Suppressor macrophage treated with lipopolysaccharide for 1 hour (primary cell): ENCODE data around the gene ARHGAP25.

Experiments
- DNase-seq, 3 donors: peaks; one replicate each; pipeline ENCODE4 v3.0.0-alpha.2; 2020 to 2022

ARHGAP25 gene, protein sequence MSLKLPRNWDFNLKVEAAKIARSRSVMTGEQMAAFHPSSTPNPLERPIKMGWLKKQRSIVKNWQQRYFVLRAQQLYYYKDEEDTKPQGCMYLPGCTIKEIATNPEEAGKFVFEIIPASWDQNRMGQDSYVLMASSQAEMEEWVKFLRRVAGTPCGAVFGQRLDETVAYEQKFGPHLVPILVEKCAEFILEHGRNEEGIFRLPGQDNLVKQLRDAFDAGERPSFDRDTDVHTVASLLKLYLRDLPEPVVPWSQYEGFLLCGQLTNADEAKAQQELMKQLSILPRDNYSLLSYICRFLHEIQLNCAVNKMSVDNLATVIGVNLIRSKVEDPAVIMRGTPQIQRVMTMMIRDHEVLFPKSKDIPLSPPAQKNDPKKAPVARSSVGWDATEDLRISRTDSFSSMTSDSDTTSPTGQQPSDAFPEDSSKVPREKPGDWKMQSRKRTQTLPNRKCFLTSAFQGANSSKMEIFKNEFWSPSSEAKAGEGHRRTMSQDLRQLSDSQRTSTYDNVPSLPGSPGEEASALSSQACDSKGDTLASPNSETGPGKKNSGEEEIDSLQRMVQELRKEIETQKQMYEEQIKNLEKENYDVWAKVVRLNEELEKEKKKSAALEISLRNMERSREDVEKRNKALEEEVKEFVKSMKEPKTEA

DNA sequence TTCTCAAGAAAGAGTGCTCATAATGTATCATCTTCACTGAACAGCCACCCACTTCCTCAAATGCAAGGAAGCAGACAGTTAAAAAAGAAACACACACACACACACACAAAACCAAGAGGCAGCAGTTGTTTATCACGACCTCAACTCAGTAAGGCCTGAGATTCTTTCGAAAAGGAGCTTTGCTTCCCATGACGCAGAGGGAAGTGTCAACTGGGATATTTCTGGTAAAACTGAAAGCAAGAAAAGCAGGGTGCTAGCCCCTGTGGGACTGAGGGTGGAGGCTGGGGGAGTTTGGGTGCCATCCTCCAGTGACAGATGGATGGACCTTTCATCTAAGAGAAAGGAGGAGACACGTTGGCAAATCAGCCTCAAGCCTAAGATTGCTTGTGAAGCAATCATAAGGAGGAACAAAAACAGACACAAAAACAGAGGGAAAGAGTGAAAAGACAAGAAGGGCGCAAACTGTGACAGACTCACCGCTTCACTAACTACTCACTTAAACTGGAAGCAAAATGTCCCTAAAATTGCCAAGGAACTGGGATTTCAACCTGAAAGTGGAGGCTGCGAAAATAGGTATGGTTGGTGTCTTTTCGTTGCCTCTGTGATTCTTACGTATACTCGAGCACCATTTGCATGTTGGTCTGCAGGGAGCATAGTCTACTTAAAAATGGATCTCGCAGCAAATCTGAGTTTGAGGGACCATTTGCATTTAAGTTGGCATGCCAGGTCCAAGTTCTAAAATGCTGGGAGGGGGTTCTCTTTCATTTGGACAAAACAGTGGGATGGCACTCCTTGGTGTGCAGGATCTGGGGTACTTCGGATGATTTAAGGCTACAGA lies at the start of gene ARHGAP25:
Gene ARHGAP25, plus strand, starts transcription at position 124 of the 838 bp plus-strand sequence. Its CDS starts 389 bp downstream, at position 513.
- DNase-seq, result peak; percentile 81 to 95 (median 83)

DNA sequence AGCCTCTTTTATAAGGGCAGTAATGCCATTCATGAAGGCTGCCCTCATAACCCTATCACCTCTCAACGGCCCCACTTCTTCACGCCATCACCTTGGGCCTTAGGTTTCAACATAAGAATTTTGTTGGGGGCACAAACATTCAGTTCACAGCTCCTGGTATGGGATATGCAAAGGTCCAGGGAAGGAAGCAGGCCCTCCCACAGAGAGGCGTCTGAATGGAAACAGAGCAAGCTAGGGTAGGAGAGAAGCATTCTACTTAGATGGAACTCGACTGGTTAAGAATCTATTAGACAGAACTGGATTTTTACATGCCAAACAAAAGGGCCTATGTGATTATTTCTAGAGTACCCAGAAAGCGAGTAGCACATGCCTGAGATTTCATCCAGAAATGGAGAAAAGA lies 48.4 kb upstream of the ARHGAP25 start:
- DNase-seq, result no peak

DNA sequence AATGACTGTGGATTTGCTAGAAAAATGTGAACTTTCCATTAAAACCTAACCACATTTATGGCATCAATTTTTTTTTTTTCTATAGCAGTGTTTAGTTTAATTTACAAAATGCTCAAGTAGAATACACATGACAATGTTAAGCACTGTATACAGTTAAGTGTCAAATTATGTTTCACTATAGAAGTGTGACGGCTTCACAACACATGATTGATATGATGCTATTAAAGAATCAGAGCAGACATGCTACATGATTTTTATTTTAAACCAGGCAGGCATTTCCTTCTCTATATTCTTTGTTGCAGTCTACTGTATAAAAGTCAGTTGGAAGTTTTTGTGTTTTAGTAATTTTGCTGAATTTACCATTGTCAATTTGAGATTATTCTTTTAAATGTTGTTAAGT lies 47.6 kb upstream of the ARHGAP25 start:
- DNase-seq, result no peak

DNA sequence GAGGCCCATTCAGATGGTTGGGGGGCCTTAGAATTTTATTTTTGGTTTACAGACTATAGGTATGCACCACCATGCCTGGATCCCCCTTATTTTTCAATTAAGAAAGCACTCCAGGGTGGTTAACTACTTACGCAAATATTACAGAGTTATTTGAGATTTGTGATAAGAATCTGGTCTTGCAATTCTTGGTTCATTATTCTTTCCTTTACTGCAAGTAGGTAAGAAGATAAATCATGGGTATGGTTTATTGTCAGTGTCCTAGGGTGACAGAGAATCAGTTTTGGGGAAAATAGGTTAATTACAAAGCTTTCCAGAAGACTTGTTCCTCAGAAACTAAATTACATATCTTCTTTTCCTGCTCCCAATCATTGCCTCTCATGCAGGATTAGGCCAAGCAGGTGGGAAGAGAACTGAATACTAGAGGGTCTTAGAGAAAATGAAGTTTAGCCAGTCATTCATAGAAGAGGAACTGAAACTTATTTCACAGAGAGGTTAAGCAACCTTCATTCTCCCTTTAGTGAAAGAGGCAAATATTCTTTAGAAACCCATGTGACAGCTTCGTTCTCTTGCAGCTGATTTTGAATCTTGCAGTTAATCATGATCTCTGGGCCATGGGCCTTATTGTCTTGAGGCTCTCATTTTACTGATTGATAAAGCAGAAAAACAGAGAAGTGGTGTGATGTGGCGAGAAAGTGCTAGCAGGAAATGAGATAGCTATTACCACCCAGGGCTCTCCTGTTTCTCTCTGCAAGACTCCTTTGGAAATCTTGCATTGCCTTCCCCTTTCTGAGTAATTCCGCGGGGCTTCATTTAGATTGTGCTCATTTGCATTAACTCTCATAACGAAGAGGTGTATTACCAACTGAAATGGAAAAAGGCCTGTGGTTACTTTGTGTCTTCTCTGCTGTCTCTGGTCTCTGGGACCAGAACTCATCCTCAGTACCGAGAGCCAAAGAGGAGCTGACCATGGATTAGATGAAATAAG lies 44.8 kb upstream of the ARHGAP25 start:
- DNase-seq, result peak; percentile 61 to 85 (median 84)

DNA sequence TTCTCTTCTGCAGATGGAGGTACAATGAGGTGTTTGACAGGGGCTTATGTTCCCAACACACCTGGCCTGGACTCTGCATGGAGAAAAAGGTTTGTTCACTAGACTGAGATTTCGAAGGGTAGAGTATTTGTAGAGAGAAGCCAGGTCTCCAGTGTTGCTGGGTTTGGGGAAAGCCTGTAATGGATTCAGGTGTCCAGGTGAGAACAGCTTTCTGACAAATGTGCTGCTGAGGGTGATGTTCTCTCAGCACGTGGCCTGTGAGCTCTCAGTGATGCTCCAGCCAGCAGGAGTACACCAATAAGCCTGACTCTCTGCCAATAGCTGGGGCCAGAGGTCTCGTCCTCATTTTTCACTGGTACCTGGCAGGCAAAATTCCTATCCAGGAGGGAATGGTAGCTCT lies 43.8 kb upstream of the ARHGAP25 start:
- DNase-seq, result no peak

DNA sequence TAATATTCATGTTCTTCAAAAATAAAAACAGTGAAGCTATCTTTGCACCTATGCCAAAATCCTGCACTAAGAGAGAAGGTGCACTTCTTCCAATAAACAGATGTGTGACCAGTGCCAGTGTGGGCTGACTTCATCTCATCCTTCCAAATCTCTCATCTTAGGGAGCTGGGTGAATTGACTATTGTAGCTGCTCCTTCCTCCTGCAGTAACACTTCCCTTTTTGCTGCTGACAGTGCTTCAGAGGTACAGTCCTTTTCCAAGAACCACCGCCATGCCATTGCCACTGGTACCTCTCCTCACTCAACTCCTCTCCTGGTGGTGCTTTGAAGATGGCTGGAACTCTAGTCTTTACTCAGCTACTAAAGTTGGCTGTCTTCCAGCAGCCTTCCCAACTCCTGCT lies 42.1 kb upstream of the ARHGAP25 start:
- peak; percentile 38 to 43 (median 39) for DNase-seq

DNA sequence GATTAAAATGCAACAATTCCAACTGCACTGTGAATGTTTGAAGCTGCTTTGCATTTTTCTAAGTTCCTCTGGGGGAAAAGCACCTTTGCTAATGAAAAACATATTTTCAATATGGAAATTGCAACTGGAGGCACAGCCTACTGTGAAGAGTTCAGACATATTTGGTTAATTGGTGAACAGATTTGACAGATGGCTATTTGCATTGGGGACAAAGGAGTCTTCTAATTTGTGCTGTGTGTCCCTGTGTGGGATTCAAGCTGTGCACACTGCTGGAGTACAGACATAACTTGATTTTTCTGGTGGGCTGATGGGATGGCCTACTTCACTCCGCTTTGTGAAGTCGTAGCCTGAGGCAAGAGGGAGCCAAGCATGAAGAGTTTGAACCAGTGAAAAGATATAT lies 40.7 kb upstream of the ARHGAP25 start:
- DNase-seq, result no peak

DNA sequence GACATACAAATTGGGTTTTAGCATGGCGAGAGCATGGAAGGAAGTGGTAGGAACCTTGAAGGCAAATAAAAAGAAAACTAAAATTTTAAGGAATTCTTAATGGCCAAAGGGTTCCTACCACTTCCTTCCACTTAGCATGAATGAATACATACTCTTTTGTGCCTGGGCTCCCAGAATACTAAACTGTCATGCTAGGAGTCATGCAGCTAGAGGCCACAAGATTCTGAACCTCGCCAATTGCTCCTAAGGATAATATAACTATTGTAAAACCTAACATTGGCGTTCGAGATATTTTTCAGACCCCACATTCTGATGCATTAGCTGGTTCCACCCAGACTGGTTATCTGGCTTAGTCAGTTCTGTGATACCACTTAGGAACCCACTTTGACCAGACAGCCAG lies 38.6 kb upstream of the ARHGAP25 start:
- DNase-seq, result no peak

DNA sequence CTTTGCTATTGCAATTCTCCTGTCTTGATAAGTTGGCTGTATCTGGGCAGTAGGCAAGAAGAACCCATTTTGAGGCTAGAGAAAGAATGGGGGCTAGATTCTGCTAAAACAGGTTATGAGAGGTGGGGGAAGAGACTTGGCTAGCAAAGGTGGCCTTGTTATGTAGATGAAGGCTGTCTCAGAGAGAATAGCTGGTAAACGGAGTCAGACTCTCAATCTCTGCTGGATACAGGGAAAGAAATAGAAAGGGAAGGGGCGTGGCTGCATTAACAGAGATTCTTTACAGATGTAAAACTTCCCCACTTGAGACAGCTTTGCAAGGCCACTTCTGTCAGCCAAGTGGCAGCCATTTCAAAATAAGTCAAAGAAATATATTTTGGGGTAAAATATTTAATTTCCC lies 38.1 kb upstream of the ARHGAP25 start:
- no peak for DNase-seq

DNA sequence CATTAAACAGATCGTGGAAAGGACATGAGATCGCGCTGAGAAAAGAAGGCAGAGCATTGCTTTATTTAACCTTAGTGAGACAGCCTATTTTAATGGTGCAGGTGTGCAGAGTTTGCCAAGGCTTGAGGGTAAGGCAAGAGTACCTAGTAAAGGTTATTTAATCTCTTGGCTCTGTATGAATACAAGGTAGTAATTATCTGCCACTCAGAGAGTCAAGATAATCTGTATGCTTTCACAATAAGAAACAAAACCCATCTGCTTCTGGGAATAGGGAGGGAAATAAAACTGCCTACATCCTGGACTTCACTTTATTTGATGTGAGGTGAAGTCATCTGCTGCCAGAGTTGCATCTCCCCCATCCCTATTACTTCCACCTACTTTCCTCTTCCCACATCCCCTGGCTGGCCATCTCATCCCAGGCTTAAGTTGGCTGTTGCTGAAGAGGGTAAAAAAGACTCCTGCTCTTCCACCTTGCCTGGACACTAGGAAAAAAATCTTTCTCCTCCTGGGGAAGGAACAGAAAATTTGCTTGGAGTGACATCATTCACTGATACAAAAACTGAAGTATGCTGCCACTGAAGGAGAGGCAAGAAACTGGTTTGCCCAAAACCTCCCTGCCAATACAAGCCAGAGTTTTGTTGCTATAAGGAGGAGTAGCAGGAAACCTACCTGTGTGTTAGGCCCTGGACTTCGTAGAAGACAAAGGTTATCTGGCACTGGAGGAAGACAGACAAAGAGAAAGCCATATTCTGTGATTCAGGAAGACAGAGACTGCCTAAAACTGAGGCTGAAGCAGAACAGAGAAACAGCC lies 35.8 kb upstream of the ARHGAP25 start:
- peak in 1 of 3 donors; percentile 35 for DNase-seq

DNA sequence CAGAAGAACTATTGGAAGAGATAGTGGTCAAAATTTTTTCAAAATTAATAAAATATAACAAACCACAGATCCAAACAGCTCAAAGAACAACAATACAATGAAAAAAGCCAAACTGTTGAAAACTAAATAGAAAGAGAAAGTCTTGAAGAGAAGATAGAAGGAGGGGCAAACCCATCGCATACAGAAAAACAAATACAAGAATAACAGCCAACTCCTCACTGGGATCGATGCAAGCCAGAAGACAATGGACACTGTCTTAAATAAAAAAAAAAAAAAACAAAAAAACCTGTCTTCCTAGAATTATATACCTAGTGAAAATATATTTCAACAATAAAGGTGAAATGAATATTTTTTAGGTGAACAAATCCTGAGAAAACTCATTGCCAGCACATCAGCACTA lies 34.1 kb upstream of the ARHGAP25 start:
- DNase-seq, result no peak

DNA sequence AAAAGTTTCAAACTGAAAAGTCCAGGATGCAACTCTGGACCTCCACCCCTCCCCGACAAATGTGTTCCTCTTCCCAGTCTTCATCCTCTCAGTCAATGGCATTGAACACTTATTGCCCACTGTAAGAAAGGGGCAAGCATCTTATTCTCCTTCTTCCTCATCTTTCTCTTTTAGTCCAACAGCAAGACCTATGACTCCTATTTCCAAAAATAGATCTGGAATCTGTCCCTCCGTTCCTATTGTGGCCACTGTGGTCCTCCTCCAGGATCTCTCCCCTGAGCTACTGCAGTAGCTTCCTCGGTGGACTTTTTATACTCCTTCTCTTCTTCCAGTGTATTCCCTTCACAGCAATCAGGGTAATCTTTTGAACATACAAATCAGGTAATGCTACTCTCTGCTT lies 28.0 kb upstream of the ARHGAP25 start:
- no peak for DNase-seq

DNA sequence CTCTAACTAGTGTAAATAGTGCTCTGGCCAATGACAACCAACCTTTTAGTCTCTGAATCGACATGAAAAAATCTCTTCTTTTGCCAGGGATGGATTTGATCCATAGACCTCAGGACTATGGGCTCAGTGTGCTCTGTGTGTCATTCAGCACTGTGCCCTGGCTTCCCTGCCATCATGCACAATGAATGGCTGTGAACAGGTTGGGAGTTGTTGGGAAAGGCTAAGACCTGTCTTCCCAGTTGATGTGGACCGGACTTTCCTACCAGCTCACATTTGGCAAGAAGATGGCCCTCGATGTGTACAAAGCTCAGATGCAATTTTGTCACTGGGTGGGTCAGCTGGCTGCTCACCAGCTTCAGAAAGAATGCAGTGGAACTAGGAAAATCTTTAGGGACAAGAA lies 26.0 kb upstream of the ARHGAP25 start:
- DNase-seq, result no peak

DNA sequence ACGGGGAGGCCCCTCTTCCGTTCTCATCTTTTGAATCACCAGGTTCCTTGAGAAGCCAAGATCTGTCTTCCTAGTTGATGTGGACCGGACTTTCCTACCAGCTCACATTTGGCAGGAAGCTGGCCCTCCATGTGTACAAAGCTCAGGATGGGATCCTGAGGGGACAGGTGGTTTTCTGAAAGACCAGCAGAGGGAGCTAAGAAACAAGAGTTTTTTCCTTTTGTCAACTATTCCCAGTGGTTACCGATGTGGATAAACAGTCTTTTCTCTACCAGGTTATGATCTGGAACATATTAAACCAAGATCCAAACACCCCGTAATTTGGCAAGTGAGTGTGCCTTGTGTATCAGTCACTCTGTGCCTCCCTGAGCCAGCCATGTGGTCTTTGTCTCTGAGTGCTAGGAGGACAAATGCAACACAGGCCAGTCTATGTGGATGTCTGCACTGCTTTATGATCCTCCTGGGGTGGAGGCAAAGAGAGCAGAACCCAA lies 25.1 kb upstream of the ARHGAP25 start:
- DNase-seq, result peak; percentile 70 to 77 (median 76)

DNA sequence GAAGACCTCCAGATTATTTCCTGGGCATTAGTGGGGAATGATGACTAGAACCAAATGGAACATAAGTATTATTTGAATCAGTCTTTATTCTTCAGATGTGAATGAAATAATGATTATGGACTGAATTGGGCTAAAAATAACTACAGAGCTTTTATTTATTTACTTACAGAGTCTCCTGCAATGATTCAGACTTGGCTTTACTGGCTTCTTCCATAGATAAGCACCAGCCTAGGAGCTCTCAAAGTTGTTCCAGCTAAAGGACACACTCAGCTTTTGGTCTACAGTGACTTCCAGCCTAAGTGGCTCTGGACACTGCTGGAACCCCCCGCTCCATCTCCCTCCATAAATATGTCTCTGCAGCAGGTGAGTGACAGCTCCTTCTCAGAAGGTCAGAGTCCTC lies 24.3 kb upstream of the ARHGAP25 start:
- no peak for DNase-seq

DNA sequence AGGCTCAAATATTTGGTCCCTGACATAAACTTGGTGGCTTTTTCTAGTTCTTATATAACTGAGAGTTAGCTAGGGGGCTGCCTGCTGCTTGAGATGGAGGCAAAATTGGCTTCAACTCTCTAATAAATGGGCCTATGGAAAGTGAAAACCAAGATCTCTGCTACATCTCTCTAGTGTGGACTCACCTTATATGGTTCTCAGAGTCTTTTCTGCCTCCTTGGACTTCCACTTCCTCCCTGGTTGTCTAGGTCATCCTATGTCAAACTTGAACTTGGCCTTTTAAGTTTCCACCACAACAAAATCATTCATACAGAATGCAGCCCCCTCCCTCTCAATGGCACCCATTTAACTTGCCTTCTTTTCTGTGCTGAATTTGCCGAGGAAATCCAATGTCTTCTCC lies 23.9 kb upstream of the ARHGAP25 start:
- no peak for DNase-seq

DNA sequence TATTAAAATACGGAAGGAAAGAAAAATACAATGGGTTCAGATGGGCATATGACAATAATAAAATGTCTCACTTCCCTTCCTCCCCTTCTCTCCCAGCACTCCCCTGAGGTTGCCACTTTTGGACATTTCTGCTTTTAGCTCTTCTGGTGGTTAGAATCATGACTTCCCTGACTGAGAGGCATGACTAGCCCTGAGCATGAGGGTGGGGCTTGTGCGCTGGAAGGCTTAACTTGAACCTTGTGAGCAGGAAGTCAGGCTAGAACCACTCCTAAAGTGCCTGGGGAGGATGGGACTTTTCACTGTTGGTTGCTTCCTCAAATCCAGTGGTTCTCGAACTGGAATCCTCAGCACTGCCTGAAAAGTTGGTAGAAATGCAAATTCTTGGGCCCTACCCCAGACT lies 19.7 kb upstream of the ARHGAP25 start:
- peak; percentile 94 to 97 (median 96) for DNase-seq

DNA sequence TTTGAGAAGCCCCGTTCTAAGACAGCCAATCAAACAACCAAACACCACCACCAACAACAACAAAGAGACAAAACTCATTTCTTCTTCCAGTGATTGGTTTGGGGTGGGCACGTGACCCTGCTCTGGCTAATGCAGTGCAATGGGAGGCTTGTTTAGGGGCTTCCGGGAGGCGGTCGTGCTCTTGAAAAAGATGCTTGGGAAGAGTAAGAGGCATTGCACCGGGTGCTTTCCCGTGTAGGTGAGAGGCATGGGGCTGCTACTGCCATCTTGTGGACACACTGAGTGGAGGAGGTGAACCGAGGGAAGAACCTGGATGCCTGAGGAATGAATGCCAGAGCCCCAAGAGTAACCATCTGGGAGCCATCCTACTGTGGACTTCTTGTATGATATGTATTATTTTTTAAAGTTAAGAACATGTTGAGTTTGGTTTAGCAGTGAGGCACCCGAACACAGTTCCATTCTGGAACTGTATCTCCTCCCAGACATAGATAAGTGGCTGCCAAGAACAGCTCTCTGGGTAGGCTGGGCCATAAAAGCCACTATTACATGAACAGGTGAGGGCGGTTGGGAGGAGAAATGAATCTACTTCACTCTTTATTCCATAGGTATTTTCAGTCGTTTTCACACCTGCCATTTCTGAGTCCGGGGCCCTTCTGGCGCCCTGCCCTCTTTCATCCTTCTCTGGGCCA lies 19.1 kb upstream of the ARHGAP25 start:
- no peak for DNase-seq

DNA sequence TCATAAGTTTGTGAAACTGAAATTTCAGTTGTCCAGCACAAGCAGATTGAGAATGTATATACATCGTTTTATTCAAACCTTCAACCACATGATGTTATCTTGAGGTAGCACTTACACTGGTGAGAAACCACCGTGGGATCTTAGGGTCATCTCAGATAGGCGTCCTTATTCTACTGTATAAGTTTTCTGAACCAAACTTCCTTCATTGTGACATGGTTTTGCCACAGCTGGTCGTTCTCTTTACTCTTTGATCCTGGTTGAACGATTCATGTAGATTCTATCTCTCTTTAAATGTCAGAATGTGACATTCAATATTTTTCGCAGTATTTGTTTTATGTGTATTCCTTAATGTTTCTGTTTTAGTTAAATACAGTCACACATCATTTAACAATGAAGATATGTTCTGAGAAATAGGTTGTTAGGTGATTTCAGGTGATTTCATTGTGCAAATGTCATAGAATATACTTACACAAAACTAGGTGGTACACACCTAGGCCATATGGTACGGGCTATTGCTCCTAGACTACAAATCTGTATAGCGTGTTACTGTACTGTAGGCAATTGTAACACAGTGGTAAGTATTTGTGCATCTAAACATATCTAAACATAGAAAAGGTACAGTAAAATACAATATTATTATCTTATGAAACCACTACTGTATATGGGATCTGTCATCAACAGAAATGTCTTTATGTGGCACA lies 17.9 kb upstream of the ARHGAP25 start:
- DNase-seq, result no peak

DNA sequence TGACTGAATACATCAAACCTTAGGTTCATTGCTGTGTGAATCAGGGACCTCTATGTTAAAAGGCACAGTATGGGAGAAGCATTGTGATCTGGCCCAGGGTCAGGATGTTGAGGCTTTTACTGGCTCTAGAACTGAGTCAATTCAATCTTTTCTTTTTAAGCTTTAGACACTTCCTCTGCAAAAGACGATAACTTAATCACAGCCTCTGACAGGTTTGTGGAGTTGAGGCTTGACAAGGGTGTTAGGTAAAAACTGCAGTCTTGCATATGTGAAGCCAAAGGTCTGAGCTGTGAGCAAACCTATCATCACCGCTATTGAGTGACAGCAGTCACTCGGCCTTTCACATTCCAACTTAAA lies 17.3 kb upstream of the ARHGAP25 start:
- no peak for DNase-seq
